IPS-18a (cell line): Measurements from ENCODE around the gene TNC.

Experiments used
- H3K27ac ChIP-seq: one replicate; pipeline ENCODE4 v1.5.1; 2013; ENCODE audit warnings: low read length
- H3K27me3 ChIP-seq: one replicate; pipeline ENCODE4 v1.6.1; 2013; ENCODE audit warnings: mild to moderate bottlenecking, low read length; ENCODE audit not compliant: control insufficient read depth, insufficient read depth
- H3K36me3 ChIP-seq: one replicate; pipeline ENCODE4 v1.6.1; 2013; ENCODE audit warnings: low read depth, low read length; ENCODE audit not compliant: control insufficient read depth
- H3K4me1 ChIP-seq: one replicate; pipeline ENCODE4 v1.6.1; 2013; ENCODE audit warnings: low read depth, low read length; ENCODE audit not compliant: control insufficient read depth
- H3K4me3 ChIP-seq: one replicate; pipeline ENCODE4 v1.5.1; 2013; ENCODE audit warnings: low read length
- H3K9ac ChIP-seq: one replicate; pipeline ENCODE4 v1.6.1; 2013; ENCODE audit warnings: mild to moderate bottlenecking, low read length, moderate library complexity
- H3K9me3 ChIP-seq: one replicate; pipeline ENCODE4 v1.6.1; 2013; ENCODE audit warnings: low read depth, low read length; ENCODE audit not compliant: control insufficient read depth

Gene TNC

DNA sequence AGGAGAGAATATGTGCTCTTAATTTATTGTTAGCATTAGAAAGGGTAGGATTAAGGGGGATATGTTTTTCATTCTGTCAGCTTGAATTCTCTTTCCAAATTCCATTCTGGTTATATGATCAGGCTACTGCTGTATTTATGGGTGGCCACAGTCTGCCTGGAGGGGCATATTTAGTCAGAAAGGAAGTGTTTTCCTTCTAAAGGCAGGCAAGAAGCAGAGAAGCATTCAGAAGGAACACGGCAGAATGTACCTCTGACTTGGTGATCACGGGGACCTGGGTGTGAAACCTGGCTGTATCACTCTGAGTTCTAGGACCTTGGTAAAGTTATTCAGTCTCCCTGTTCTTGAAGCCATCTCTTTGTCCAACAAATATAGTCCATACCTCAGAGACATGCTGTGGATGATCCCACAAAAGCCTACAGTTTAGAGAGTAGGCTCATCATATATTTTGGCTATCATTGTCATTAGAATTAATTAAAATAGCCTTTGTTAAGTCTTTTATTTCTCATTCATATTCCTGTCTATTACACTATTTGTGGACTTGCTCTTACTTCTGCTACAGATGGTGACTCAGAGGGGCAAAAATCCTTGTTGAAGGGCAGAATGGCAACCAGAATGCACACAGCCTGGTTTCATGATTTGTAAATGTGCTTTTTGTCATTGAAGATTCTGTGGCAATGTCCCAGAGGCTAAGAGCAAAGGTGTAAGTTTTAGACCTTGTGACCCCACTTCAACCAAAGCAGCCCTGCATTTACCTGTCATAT, 2.7 kb downstream of the TNC start:
- no peak overlapping the region for H3K4me3 ChIP-seq
- H3K27ac ChIP-seq = no peak overlapping the region

GRCh38 chr9:115114546-115114945, 3.4 kb downstream of the TNC start:
- Histone ChIP-seq H3K4me3 (no peak overlapping the region), H3K27ac (no peak overlapping the region), H3K9me3 (no peaks in the 10 kb centered on the region), H3K9ac (no peak overlapping the region), H3K4me1 (peaks cover 13% of the 10 kb centered on the region), H3K36me3 (no peaks in the 10 kb centered on the region), H3K27me3 (peaks cover 41% of the 10 kb centered on the region)

More for the DNA sequence above, 2.7 kb downstream of the TNC start:
- Histone ChIP-seq H3K27me3 (peaks cover 48% of the 10 kb centered on the region), H3K36me3 (no peaks in the 10 kb centered on the region), H3K9me3 (no peaks in the 10 kb centered on the region), H3K4me1 (peaks cover 14% of the 10 kb centered on the region), H3K9ac (no peak overlapping the region)

DNA sequence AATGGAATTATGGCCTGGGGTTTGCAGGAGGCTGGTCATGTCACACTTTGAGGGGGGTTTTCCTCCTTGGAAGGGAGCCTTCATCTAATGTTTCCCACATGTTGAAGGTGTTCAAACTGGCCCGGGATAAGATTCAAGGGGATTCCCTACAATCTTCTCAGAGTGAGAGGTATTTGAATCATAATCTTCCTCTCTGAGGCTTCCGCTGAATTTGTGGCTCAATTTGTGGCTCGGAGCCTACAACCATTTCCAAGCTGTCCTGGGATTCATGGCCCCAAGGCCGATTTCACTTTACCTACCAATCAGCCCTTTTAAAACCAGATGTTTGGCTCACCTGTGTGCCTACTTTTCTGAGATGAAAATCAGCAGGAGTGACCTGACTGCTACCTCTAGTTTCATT, 3.9 kb downstream of the TNC start:
- Histone ChIP-seq H3K27ac (no peak overlapping the region), H3K9me3 (no peaks in the 10 kb centered on the region), H3K4me3 (no peak overlapping the region), H3K36me3 (no peaks in the 10 kb centered on the region), H3K4me1 (peaks cover 8% of the 10 kb centered on the region), H3K27me3 (peaks cover 36% of the 10 kb centered on the region), H3K9ac (no peak overlapping the region)

DNA sequence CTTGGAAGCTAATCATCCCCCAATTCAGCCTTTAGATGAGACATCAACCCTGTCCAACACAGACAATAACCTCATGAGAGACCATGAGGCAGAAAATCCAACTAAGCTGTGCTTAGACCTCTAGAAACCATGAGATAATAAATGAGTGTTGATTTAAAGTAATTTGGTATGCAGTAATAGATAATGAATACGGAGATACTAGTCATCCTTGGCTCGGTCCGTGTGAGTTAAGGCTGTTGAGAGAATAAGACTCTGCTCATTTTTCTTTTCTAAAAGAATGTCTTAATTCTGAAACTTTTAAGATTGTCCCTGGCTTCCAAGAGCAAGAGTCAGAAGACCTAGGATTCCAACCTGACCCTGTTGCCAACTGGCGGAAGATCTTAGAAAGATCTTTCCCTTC, 6.1 kb downstream of the TNC start:
- Histone ChIP-seq H3K9ac (no peak overlapping the region), H3K27ac (no peak overlapping the region), H3K27me3 (peaks cover 22% of the 10 kb centered on the region), H3K4me1 (no peaks in the 10 kb centered on the region), H3K36me3 (no peaks in the 10 kb centered on the region), H3K9me3 (no peaks in the 10 kb centered on the region), H3K4me3 (no peak overlapping the region)

GRCh38 chr9:115109486-115109885, 8.5 kb downstream of the TNC start:
- Histone ChIP-seq H3K27ac (no peak overlapping the region), H3K4me3 (no peak overlapping the region), H3K9me3 (no peaks in the 10 kb centered on the region), H3K36me3 (no peaks in the 10 kb centered on the region), H3K27me3 (no peaks in the 10 kb centered on the region), H3K9ac (no peak overlapping the region), H3K4me1 (no peaks in the 10 kb centered on the region)

GRCh38 chr9:115107701-115108100, 10.3 kb downstream of the TNC start:
- H3K36me3 ChIP-seq = no peaks in the 10 kb centered on the region
- H3K27ac ChIP-seq = no peak overlapping the region
- H3K9ac ChIP-seq = no peak overlapping the region
- no peaks in the 10 kb centered on the region for H3K9me3 ChIP-seq
- no peaks in the 10 kb centered on the region for H3K27me3 ChIP-seq
- no peak overlapping the region for H3K4me3 ChIP-seq
- no peaks in the 10 kb centered on the region for H3K4me1 ChIP-seq

GRCh38 chr9:115106642-115107041, 11.3 kb downstream of the TNC start:
- Histone ChIP-seq H3K4me3 (no peak overlapping the region), H3K4me1 (no peaks in the 10 kb centered on the region), H3K27me3 (no peaks in the 10 kb centered on the region), H3K27ac (no peak overlapping the region), H3K9me3 (no peaks in the 10 kb centered on the region), H3K9ac (no peak overlapping the region), H3K36me3 (no peaks in the 10 kb centered on the region)

- Histone ChIP-seq H3K9me3 (no peaks in the 10 kb centered on the region), H3K27me3 (no peaks in the 10 kb centered on the region), H3K27ac (no peak overlapping the region), H3K4me3 (no peak overlapping the region), H3K4me1 (no peaks in the 10 kb centered on the region), H3K9ac (no peak overlapping the region), H3K36me3 (no peaks in the 10 kb centered on the region)
Measured at GRCh38 chr9:115106001-115106400, 12.0 kb downstream of the TNC start.

DNA sequence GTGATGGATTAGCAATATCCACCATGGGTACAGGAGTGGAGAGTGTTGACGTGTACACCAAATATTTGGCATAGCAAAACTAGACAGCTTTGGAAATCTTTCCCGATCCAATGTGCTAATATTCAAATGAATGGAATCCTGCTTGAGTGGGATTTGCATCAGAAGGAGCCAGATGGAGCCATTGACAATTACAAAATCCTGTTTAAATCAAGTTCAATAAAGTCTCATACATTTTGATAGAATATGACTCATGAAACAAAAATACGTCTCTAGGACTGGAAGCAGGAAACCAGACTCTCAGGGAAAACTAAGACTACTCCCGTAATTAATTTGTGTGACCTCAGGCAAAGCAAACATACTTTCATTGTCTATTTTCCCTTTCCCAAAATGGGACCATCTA, 13.0 kb downstream of the TNC start:
- no peaks in the 10 kb centered on the region for H3K36me3 ChIP-seq
- no peaks in the 10 kb centered on the region for H3K27me3 ChIP-seq
- H3K9me3 ChIP-seq = no peaks in the 10 kb centered on the region
- no peak overlapping the region for H3K9ac ChIP-seq
- no peak overlapping the region for H3K4me3 ChIP-seq
- H3K27ac ChIP-seq = no peak overlapping the region
- H3K4me1 ChIP-seq = no peaks in the 10 kb centered on the region

DNA sequence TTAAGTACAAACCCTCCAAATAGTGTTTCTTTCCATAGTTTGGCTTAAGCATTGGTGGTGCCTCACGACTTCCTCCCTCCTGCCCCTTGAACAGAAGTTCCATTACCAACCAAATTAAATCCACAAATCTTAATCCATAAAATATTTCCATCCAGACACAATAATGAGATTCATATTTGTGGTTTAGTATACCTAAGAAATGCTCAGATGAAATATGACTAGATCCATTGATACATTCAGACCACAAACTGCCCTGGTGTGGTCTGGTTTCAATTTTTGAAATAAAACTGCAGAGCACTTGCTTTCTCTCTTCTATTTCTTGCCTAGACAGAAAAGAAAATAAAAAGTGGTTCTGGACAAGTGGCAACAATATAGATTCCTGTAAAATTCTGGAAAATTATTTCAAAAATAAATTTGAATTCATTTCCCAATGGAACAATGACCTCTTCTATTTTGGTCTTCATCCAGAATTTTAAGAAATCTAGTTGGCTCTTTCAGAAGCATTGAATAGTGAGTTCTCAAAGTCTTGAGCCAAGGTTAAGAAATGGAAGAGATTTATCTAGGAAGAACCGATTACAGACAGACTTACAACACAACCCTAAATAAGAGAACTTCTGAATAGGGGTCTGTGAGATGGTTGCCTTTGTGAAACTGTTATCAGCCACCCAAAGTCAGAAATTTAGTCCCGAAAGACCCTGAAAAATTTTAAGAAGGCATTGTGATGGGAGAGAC, 14.0 kb downstream of the TNC start:
- H3K27ac ChIP-seq = no peak overlapping the region
- H3K4me1 ChIP-seq = no peaks in the 10 kb centered on the region

DNA sequence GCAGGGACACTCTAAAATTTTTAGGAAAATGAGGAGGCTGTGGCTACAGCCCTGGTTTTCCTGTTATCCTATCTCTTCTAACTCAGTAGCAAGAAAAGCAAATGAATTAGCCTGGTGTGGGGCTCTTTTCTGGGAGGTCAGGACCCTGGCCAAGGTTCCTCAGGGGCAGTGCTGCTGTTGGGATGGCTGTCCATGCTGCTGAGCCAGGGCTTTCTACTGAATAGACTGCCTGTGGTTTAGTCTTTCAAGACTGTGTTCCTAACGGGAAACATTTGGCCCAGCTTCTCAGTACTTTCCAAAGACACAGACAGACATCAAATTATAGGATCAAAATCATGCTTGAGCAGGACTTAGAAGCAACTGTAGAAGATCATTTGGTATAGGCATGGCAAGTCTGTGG, 18.1 kb downstream of the TNC start:
- H3K4me1 ChIP-seq = no peaks in the 10 kb centered on the region
- no peak overlapping the region for H3K9ac ChIP-seq
- no peaks in the 10 kb centered on the region for H3K27me3 ChIP-seq
- H3K27ac ChIP-seq = no peak overlapping the region
- no peaks in the 10 kb centered on the region for H3K9me3 ChIP-seq
- no peaks in the 10 kb centered on the region for H3K36me3 ChIP-seq
- no peak overlapping the region for H3K4me3 ChIP-seq

More for the DNA sequence above, 14.0 kb downstream of the TNC start:
- Histone ChIP-seq H3K27me3 (no peaks in the 10 kb centered on the region), H3K4me3 (no peak overlapping the region), H3K9ac (no peak overlapping the region), H3K9me3 (no peaks in the 10 kb centered on the region), H3K36me3 (no peaks in the 10 kb centered on the region)
